ENCODE data around the gene MYO5B.
A peak's percentile ranks its signal among the peaks of the same experiment; 100 is the strongest.

MYO5B gene

DNA sequence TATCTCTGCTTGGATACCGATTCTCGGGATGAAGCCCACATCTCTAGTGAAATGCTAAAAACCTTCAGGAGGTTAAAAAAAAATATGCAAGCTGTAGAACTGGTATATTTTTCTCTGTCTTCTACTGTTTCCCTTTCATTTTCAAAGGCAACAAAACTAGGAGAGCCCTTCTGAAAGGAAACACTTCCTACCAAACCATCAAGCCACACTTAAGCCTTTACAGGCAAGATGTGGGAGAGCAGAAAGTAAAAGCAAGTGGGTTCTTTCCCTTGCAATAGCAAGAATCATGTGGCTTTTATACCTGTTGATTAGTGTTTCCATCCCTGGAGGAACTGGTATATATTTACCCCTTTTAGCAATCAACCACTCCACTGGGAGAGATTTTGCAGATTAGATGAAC, 233.7 kb downstream of the MYO5B start:
- DNase-seq, result no peak

DNA sequence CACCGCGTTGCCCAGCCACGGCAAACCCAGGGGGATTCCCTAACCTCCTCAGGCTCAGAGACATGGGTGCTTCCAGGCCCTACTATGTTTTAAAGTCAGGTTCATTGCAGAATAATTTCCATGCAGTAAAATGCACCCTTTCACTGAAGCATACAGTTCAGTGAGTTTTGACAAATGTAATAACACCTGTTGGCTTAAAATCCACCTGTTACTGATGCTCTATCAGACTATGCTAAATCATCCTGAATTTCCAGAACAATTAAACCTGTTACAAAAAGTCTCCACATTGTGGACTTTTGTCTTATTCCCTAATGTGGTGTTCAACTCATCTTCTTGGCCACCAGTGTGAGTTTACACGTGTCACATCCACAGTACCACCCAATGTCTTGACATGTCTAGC, 234.6 kb downstream of the MYO5B start:
- DNase-seq, result no peak

DNA sequence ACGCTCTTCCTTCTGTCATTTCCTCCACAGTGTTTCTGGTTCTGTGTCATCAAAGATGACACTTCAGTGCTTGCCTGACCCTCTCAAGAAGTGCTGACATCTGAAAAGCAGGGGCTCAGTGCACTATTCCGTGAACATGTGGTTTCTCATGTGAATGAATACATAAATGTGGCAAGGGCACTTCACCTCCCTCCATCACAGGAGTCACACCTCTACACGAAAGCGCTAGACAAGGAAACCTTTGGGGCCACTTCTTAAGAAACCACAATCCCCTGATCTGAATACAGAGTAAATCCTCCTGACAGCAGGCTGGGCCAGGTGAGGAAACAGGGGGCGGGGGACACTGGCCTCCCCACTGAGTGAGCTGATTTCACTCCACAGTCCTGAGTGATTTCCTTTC, 235.8 kb downstream of the MYO5B start:
- no peak for DNase-seq

DNA sequence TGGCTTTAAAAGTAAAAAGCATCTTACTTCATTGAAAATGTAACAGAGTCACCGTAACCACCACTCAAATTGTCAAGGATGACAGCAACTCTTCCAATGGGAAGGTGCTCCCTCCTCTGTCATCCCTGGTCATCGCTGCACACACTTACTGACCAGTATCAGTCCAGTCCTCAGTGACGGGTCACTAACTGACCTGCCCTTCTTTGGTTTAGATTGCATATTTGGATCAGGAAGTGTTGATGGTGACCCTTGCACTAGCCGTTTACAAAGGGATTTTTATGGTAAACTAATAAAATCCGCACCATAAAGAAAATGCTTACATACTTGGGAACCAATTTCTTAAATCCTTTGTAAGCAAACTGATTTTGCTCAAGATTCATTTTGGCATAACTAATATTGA, 239.7 kb downstream of the MYO5B start:
- no peak for DNase-seq

DNA sequence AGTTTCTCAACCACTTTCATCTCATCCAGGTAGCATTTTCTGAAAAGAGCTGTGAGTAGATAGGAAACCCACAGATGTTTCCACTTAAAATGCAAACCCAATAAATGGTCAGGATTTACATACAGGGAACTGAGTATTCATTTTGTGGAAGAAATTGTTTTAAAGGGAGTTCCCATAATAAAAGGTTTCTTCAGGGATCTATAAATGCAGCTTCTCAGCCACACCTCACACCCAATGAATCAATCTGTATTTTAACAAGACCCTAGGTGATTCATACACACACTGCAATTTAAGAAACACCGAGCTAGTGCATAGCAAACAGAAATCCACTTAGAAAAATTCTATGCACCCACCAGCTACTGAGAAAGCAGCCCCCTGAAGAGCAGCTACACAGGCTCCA, 241.6 kb downstream of the MYO5B start:
- DNase-seq, result no peak

DNA sequence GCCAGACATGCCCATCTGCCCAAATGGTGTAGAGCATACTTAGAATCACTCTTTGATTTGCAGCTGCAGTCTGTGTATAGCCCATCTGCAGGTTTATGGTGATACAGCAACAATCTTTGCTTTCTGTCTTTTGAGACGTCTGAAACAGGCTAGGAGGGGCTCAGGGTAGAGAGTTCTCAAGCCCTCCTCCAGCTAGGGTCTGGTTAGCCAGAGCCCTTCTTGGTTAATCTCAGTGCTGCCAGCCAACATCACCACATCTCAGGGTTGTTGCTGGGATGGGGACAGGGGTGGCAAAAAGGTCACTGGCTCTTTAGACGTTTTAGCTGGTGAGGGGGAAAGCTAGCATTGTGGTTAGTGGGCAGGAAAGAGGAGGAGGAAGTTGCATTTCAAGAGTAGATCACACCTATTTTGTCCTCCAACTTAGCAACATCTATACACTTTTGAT, 245.0 kb downstream of the MYO5B start:
- DNase-seq, result no peak

DNA sequence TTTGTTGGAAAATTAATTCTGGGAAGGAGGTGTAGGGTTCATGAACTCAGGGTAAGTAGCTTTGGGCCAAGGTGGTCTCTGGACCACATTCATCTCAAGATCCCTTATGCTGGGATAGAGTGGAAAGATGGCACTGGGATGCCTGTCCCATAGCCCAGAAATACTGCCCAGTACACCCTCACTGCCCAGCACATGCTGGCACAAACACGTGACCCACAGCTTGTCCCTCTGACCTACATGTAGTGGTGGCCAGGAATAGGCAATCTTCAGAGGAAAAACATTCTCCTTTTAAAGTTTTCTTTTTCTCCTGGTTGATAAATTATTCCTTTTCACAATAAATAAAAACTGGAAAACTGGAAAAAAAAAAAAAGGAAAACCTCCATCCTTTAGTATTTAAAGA, 246.0 kb downstream of the MYO5B start:
- DNase-seq, result no peak

DNA sequence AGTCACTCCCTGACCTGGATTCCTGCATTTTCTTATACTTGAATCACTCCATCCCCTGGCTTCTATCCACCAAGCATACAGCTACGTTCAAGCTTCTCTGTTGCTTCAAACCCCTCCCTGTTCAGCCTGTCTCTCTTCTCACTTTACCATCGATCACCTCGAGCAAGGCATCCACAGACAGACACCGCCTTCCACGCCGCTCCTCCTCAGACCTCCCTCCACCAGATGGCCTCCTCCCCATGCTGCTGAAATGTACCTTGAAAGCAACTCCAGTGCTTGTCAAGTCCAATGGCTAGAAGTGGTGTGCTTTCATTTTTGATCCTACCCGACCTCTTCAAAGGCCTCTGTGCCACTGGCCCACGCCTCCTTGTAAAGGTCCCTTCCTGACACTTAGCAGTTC, 250.3 kb downstream of the MYO5B start:
- peak; percentile 10 for DNase-seq

DNA sequence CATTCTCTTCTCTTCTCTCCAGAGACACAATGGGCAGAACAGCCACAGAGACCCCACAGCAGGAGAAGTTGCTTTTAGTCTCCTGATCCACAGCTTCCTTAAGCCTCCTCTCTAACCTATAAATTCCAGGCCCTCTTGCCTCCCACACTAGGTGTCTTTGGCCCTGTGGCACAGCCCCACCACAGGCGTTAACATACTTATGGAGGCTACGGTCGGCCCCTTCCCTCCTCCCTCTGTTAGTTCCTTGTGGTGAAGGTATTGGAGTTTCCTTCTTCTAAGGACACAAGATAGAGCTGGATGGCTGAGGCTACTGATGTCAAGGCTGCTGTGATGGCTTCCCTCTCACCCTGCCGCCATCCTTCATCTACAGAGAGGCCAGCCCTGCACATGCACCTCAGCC, 258.1 kb downstream of the MYO5B start:
- no peak for DNase-seq

DNA sequence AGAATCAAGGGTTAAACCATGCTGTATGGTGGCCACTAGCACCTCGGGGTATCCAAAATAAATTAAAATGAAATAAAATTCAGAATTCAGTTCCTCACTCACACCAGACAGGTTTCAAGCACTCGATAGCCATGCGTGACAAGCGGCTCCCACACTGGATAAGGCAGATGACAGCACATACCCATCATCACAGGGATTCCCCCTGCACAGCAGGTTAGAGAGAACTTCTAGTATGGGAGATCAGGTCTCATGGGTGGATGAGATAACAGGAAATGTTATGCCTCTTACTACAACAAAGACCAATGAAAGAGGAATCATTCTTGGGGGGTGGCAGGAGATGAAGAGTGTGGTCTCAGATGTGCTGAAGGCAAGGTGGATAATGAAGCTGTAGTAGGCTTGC, 259.7 kb downstream of the MYO5B start:
- DNase-seq, result no peak

DNA sequence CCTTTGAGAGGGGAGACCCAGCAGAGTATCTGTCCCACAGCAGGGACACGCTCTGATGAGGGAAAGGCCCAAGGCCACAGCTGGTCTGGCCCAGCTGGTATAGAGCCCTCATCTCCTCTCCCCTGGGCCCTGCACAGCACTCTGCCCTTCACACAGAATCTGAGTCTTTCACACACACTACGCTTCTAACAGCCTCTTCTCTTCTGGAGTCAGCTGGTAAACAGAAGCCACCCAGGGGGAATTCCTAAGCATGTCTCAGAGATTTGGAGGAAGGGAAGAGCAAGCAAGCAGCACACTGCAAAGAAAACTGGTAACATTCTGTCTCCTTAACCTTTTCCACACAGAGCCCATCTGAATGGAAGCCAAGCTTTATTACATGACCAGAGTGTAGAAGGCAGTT, 260.5 kb downstream of the MYO5B start:
- peak; percentile 25 for DNase-seq

DNA sequence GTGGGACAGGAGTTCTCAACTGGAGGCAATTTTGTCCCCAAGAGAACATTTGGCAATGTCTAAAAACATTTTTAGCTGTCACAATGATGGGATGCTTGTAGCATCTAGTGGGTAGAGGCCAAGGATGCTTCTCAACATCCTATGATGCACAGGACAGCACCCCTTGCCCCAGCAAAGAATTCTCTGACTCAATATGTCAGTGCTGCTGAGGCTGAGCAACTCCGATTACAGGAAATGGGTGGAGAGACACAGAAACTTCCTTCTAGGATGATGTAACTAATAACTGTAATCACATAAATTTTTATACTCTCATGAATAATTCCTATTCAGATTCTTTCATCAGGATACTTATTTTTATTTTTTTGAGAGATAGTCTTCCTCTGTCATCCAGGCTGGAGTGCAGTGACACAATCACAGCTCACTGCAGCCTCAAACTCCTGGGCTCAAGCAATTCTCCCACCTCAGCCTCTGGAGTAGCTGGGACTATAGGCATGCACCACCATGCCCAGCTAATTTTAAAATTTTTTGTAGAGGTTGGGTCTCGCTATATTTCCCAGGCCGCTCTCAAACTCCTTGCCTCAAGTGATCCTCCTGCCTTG, 261.3 kb downstream of the MYO5B start:
- peak; percentile 72 for DNase-seq

DNA sequence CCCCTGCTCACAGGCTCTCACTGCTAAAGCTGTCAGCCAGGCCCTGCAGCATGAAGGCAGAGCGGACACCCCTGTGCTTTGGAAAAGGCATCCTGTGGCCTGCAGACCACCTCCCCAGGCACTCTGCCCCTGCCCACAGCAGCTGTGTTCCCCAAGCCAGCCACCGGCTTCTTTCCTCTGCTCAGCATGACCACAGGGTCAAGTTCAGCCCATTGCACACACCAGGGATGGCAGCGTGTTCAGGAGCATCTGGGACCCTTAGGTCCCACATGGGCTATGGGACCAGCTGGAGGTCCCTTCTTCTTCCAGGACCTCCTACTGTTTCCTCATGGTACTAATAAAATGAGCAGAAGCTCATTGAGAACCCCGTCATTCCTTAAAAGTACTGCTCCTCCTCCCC, 263.2 kb downstream of the MYO5B start:
- no peak for DNase-seq

DNA sequence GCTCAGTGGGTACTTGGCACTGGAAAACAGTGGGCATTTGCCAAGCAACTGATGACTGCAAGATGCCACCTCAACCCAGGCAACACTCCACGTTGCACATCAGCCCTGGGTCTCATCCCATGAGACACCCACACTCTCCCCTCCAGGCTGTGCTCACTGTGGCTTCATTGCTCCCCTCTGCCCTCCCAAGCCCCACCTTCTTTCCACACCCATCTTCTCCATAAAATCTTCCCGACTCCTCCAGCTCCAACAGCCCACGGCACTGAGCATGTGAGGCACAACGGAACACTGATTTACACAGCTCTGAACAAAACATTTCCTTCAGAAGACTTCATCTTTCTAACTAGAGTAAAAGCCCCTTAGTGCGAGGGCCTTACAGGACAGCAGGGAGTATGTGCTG, 263.8 kb downstream of the MYO5B start:
- DNase-seq, result no peak

DNA sequence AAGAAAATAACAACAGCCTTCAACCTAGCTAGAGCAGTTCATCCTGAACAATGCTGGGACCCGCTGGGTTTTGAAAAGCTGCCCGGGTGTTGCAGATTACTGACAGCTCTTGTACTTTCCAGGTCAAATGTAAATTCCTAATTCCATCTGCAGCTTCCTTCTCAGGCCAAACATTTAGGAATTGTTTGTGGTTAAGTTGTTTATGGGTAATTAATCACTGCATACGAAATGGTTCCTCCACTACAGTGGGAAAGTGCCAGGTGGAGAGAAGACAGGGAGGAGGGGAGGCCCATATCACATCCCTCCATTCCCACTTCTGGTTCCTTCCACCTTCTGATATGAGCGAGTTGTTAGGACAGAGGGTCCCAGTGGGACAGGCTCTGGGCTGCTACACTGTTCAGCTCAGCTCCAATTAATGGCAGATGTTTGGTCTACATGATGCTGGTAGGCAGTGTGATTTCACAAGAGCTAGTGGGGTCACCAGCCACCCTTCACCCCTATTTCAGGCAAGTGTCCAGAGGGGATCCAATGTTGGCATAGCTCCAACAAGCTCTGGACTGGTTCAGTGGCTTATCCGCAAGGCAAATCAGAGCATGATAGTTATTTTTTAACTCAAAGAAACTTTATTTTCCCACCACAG, 268.7 kb downstream of the MYO5B start:
- DNase-seq, result no peak

DNA sequence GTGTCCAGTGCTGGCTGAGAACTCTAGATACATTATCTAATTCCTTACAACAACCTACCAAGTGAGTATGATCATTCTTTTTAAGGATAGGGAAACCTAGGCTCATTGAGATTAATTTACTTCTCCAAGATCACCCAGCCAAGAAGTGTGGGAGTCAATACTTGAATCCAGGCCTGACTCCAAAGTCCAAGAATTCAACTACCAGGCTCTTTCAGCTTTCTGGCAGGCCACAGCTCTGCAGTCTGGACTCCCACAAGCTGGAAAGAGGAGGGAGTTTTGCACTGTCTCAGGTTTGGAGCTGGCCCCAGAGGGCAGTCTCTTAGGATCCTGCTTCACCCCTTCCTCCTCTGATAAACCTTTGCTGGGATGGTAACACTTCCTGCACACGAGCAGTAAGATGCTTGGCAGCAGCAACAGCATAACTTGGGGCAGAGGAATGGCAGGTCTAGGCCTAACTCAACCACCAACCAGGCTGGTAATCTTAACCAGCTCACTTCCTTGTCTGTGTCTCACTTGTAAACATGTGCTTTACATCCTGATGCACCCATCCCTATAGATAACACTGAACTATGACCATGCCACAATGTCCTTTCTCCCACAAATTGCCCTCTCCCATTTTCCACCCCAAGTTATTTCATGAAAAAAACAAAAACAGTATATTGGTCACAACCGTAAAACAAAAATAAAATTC, 270.5 kb downstream of the MYO5B start:
- no peak for DNase-seq

DNA sequence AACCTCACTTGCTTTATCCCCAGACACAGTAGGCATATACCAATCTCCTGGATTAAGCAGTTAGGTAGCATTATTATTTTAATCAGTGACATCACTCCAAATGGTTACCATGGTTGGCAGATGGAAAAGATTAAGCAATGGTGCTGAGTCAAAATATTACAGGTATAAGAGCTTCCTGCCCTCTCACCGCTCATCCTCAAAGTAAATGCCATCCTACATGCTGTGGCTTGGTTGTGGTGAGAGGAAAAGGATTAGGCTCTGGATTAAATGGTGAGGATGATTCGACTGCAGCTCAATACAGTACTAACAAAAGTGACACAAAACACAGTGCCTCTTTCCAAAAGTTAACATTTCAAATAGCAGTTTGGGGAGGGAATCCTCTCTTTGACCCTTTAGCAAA, 272.7 kb downstream of the MYO5B start:
- DNase-seq, result no peak

DNA sequence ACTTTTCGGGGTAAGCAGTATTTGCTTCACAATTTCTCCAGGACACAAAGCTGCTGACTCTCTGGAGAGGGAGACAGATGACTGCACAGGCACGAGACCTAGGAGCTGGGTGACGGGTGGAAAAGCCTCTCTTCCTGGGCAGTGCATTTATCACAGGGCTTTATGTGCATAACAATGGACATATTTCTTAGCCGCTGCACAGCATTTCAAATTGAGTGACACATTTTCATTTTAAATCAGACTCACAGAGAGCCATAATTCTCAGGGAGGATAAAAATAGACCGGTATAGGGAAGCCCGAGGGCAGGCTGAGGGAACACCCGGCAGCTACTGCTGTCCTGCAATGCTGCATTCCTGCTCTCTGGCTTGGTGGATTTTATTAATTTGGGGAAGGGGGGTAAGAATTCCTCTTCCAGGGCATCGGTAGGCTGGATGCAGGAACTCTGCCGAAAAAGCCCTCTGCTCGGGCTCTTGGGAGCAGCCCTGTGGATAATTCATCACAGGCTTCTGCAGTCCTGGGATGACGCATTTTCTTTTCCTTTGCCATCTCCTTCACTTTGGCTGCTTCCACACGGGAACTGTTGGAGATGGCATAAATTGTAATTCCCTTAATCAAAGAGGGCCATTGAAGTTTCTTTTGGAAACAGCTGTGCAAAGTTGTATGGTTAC, 273.5 kb downstream of the MYO5B start:
- DNase-seq, result no peak

DNA sequence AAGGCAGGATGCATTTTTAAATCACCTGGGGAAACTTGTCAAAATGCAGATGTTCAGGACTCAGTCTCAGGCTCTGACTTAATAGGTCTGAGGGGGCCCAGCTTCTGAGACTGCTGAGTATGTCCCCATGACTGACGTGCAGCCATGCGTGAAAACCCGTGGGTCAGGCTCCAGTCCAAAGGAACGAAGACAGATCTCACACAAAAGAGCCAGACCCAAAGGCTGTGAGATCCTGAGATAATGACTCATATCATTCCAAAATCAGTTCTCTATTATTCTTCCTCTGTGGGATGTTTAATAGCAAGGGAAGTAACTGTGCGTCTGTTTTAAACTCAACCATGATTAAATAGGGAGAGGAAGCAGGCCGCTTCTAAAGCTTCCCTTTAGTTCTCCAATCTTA, 274.2 kb downstream of the MYO5B start:
- DNase-seq, result peak; percentile 17

DNA sequence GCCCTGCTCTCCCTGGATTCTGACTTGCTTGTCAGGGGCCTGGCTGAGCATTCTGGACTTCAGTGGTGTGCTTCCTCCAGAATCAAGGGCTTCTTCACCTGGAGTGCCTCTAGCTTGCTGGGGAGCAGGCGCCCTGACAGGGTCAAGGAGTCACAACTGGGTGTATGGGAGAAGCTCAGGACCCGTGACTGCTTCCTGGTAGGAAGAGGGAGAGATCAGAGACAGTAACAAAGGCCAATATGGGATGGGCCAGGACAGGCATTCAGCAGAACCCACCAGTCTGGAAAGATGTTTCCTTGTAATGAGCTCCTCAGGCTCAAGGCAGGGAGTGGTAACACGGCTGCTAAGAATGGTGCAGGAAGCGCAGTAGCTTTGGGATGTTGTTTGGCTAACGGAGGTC, 277.2 kb downstream of the MYO5B start:
- DNase-seq, result no peak

DNA sequence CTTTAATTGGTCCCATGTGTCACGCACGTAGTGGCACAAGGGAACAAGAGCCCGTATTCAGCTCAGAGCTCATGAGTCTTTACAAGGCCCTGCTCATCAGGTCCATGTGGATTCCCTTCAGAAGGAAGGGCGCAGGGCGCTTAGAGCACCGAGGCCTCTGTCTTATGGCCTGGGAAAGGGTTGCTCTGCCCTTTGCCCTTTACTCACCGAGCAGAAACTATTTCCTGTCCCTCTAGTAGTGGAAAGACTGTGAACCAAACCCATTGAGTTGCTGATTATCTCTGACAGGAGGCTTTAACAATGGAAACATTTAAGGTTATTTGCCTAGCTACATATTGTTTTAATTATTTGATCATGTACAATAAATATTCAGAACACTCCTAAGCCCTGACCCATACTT, 279.6 kb downstream of the MYO5B start:
- DNase-seq, result no peak

DNA sequence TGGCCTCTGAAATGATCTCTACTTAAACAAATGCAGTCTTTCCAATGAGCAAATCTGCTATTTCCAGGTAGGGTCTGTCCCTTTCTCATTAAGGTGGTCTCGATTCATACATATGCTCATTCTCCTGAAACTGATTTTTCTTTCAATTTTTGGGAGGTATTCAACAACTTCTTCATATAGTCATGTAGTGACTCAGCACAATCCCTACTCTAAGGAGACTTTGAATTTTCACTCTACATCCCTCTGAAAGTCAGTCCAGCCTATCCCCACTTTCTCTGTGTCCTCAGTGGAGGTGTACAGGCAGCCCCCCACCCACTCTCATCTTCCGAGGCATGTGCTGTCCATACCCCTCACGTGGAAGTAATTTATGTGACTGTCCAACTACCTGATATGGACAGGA, 281.7 kb downstream of the MYO5B start:
- DNase-seq, result no peak

DNA sequence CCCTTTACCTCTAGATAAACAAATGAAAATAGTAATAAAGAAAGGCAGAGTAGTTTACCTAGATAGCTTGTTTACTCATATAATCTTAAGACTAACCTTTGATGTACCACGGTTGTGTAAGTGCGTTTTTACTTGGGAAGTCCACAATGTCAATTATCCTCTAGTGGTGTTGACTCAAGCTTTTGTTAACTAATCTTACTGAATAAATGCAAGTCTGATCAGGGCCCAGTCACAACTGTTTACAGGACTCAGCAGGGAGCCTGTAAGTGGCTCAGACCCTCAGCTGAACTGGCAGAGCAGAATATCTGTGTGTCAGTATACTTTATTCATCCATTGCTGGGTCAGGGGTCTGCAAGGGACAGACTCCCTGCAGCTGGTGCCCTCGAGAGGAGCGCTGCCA, 283.5 kb downstream of the MYO5B start:
- no peak for DNase-seq

DNA sequence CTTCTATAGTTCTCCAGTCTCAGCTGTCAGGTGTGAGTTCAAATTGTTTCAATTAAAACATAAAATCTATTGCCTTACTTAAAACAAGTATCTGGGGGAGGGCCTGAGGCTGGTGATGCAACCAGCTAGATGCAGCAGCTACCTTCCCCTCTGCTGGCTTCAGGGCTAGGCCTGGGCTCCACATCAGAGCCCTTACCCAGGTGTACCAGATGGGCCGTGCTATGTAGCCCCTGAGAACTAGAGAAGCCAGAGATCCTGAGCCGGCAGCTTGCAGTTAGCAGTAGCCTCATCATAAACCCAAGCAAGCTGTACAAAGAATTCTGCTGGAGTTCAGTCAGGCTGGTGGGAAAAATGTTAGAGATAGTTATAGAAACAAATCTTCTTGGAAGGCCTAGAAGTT, 284.0 kb downstream of the MYO5B start:
- DNase-seq, result no peak

All from EL (cell line).